Measurements from ENCODE around the gene IPO11.

The IPO11 gene

DNA sequence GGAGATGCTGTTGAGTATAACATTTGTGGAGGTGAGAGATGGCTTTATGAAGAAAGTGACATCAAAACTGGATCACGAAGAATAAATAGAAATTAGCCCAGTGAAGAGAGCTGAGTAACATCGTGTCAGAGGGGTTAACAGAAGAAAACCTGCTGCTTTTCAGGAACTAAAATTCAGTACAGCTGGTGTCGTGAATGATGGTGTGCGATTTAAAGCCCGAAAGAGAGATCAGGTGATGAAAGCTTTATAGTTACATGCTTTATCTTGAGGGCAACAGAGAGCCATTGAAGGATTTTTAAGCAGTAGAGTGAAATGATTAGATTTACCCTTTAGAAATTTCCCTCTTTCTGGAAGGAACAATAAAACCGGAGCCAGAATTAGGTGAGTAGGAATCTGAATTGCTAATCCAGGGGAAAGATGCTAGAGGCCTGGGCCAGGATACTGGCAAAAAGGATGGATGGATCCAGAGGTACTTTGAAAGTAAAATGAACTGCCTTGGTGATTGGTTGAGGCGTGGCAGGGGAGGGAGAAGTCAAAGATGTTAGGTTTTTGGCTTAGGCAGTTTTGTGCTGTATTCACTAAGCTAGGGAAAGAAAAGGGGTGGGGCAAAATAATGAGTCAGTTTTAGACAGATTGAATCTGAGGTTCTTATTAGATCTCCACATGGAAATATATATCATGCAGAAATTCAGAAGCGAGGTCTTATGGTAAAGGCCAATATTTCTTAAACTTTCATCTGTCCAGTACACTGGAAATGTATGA is 169.5 kb downstream of the IPO11 start:
- DNase-seq (ENCODE audit: low read depth), result no peak
- H3K4me3 ChIP-seq (ENCODE audit: low read depth, low read length), result no peak overlapping the region
- TF ChIP-seq, protein P1, sequence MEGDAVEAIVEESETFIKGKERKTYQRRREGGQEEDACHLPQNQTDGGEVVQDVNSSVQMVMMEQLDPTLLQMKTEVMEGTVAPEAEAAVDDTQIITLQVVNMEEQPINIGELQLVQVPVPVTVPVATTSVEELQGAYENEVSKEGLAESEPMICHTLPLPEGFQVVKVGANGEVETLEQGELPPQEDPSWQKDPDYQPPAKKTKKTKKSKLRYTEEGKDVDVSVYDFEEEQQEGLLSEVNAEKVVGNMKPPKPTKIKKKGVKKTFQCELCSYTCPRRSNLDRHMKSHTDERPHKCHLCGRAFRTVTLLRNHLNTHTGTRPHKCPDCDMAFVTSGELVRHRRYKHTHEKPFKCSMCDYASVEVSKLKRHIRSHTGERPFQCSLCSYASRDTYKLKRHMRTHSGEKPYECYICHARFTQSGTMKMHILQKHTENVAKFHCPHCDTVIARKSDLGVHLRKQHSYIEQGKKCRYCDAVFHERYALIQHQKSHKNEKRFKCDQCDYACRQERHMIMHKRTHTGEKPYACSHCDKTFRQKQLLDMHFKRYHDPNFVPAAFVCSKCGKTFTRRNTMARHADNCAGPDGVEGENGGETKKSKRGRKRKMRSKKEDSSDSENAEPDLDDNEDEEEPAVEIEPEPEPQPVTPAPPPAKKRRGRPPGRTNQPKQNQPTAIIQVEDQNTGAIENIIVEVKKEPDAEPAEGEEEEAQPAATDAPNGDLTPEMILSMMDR (IDR thresholded peaks at IDR 0.05; ENCODE audit: low read depth, low read length, missing control alignments), result no peak

DNA sequence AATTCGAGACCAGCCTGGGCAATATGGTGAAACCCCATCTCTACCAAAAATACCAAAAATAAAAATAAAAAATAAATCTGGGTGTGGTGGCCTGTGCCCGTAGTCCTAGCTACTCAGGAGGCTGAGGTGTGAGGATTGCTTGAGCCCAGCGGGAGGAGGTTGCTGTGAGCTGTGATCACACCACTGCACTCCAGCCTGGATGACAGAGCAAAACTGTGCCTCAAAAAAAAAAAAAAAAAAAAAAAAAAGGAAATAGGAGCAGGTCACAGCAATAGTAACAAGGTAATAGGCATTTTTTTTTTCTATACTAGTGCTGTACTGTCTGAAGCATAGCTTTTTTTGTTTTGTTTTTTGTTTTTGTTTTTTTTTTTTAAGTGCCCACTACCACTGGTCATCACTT is 171.8 kb downstream of the IPO11 start:
- TF ChIP-seq, protein P1 (IDR thresholded peaks at IDR 0.05; ENCODE audit: low read depth, low read length, missing control alignments), result no peak
- no peak for DNase-seq (ENCODE audit: low read depth)
- no peak overlapping the region for H3K4me3 ChIP-seq (ENCODE audit: low read depth, low read length)

DNA sequence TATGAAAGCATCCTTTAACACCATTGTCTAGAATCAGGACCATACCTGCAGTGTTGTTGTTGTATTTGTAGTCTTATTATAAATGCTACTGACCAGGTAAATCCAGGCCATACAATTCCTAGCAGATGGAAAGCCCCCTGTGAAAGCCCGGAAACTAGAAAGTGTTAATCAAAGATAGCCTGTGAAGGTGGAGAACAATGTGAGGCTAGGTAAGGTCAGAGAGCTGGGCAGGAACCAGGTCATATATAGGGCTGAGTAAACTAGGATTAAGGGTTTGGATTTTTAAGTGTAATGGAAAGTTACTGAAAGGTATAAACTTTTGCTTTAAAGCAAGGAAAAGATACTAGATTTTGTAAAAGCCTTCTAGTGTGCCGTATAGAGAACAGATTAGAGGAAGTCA is 172.7 kb downstream of the IPO11 start:
- TF ChIP-seq, protein P1 (IDR thresholded peaks at IDR 0.05; ENCODE audit: low read depth, low read length, missing control alignments), result no peak
- H3K4me3 ChIP-seq (ENCODE audit: low read depth, low read length), result no peak overlapping the region
- DNase-seq (ENCODE audit: low read depth), result no peak

DNA sequence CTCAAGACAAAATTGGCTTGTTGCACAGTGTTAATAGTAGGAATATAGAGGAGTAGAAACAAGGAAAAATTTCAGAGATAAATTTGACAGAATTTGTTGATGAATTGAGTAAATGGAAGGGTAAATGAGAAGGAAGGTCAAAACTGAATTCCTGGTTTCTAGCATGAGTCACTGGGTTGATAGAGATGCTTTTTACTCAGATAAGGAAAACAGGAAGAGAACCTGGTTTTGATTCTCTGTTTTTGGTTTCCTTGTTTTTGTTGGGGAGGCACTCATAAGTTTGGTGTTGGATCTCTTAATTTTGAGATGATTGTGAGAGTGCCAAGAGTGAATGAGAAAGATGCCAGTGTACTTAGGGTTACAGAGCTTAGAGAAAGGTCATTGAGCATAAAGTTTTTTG is 173.2 kb downstream of the IPO11 start:
- TF ChIP-seq, protein P1 (IDR thresholded peaks at IDR 0.05; ENCODE audit: low read depth, low read length, missing control alignments), result no peak
- no peak overlapping the region for H3K4me3 ChIP-seq (ENCODE audit: low read depth, low read length)
- DNase-seq (ENCODE audit: low read depth), result no peak

DNA sequence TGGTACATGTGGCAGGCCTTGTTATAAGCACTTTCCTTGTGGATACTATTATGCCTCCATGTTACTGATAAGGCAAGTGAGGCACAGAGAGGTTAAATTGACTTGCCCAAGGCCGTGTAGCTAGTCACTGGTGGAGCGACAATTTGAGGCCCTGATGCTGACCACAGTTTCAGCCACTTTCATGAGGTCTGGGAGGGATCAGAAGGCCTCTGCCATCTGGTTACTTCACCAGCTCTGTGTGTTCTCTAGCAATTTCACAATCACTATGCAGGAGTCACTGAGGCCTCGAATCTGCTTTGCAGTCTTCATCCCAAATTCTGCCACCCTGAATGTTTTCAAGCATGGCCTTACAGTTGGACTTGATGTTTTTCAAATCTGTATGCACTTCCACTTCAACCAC is 175.2 kb downstream of the IPO11 start:
- DNase-seq (ENCODE audit: low read depth), result no peak
- TF ChIP-seq, protein P1 (IDR thresholded peaks at IDR 0.05; ENCODE audit: low read depth, low read length, missing control alignments), result no peak

DNA sequence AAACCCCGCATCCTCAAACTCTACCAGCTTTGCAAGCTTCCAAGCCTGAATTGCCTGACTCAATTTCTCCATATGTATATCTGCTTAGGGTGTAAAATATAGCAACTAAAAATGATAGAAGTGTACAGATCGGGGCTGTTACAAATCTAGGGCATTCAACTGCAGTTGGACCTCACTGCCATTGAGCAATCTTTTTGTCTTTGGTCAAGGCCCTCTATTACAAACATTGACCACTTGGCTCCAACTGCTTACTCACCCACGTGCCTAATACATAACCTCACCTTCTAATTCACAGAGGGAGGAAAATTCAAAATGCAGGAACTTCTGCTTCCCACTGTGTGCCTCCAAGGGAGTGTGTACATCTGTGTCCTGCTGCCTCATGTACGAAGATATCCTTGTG is 176.1 kb downstream of the IPO11 start:
- no peak for DNase-seq (ENCODE audit: low read depth)
- TF ChIP-seq, protein P1 (IDR thresholded peaks at IDR 0.05; ENCODE audit: low read depth, low read length, missing control alignments), result no peak
- H3K4me3 ChIP-seq (ENCODE audit: low read depth, low read length), result no peak overlapping the region

More for the DNA sequence above, 175.2 kb downstream of the IPO11 start:
- no peak overlapping the region for H3K4me3 ChIP-seq (ENCODE audit: low read depth, low read length)

DNA sequence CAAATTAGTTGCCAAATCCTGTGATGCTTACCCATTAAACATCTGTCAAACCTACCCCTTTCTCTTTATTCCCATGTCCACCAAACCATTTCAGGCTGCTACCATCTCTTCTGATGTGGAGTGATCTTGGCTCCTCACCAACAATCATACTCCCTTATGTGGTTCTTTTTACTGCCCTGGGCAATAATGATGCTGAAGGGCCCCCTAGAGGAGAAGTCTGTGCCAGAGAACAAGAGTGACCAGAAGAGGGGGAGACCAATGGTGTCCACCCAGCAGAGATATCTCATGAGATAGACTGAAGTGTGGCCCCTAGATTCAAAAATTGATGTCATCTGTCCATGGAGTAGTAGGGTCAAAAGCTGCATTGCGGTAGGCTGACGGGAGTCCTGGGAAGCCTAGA is 176.9 kb downstream of the IPO11 start:
- no peak for DNase-seq (ENCODE audit: low read depth)
- TF ChIP-seq, protein P1 (IDR thresholded peaks at IDR 0.05; ENCODE audit: low read depth, low read length, missing control alignments), result no peak
- no peak overlapping the region for H3K4me3 ChIP-seq (ENCODE audit: low read depth, low read length)

All from GM12864 (cell line).